Measurements from ENCODE around the gene FSD1.
"Not testable (repeated sequence)": the region's sequence is repeated elsewhere in the genome, so short reads cannot be mapped to it uniquely, and the experiment has no call there.

FSD1 gene

GRCh38 chr19:4304538-4305256, at the start of gene FSD1:
Gene FSD1, plus strand, starts transcription at chr19:4304598. Its CDS starts 149 bp downstream, at chr19:4304747.
- DNase-seq (ENCODE audit: low spot score) = peak; percentile 85

GRCh38 chr19:4256563-4256962, 47.8 kb upstream of the FSD1 start:
- no peak for DNase-seq (ENCODE audit: low spot score)

- DNase-seq (ENCODE audit: low spot score) = no peak
These were observed 47.4 kb upstream of the FSD1 start for GRCh38 chr19:4257025-4257424.

- no peak for DNase-seq (ENCODE audit: low spot score)
These were observed 46.2 kb upstream of the FSD1 start for GRCh38 chr19:4258181-4258580.

- DNase-seq (ENCODE audit: low spot score) = no peak
These were observed 43.7 kb upstream of the FSD1 start for GRCh38 chr19:4260613-4261191.

- DNase-seq (ENCODE audit: low spot score) = no peak
These were observed 39.6 kb upstream of the FSD1 start for GRCh38 chr19:4264812-4265211.

GRCh38 chr19:4266253-4267000, 38.0 kb upstream of the FSD1 start:
- DNase-seq (ENCODE audit: low spot score) = no peak

GRCh38 chr19:4267101-4267900, 37.1 kb upstream of the FSD1 start:
- DNase-seq (ENCODE audit: low spot score) = peak; percentile 57

- DNase-seq (ENCODE audit: low spot score) = no peak
These were observed 36.2 kb upstream of the FSD1 start for GRCh38 chr19:4267901-4268815.

- no peak for DNase-seq (ENCODE audit: low spot score)
These were observed 35.5 kb upstream of the FSD1 start for GRCh38 chr19:4268816-4269430.

- DNase-seq (ENCODE audit: low spot score) = no peak
These were observed 31.5 kb upstream of the FSD1 start for GRCh38 chr19:4272894-4273293.

- DNase-seq (ENCODE audit: low spot score) = not testable (repeated sequence)
These were observed 30.1 kb upstream of the FSD1 start for GRCh38 chr19:4274321-4274686.

- DNase-seq (ENCODE audit: low spot score) = no peak
These were observed 27.2 kb upstream of the FSD1 start for GRCh38 chr19:4277191-4277696.

GRCh38 chr19:4278010-4278409, 26.4 kb upstream of the FSD1 start:
- no peak for DNase-seq (ENCODE audit: low spot score)

GRCh38 chr19:4278419-4279266, 25.8 kb upstream of the FSD1 start, which contains the start of gene SHD:
Gene SHD, plus strand, starts transcription at chr19:4279266. Its CDS starts 798 bp downstream, at chr19:4280064.
- DNase-seq (ENCODE audit: low spot score) = no peak

GRCh38 chr19:4279267-4279529, 25.2 kb upstream of the FSD1 start:
- DNase-seq (ENCODE audit: low spot score) = no peak

GRCh38 chr19:4279530-4280422, 24.6 kb upstream of the FSD1 start:
- DNase-seq (ENCODE audit: low spot score) = no peak

- DNase-seq (ENCODE audit: low spot score) = no peak
These were observed 20.0 kb upstream of the FSD1 start for GRCh38 chr19:4284176-4284958.

All from activated CD4-positive, alpha-beta T cell treated with anti-CD3 and anti-CD28 coated beads, Interleukin-2, Interleukin-4, amounts not matched to agents 100 ng/mL and 50 ng/mL, durations not matched to agents 16 hours and 8 hours (primary cell).